Nephron progenitor cell (in vitro differentiated cells): Measurements from ENCODE around the gene SPATA24.

ENCODE experiments used
- DNase-seq: peaks from one replicate; pipeline ENCODE4 v3.0.0; 2021
- H3K27ac Mint-ChIP-seq: 2 replicates; pipeline ENCODE4 v1.8.0; 2021; ENCODE audit warnings: mild to moderate bottlenecking, moderate library complexity, mixed read lengths
- H3K27me3 Mint-ChIP-seq: 2 replicates; pipeline ENCODE4 v1.8.0; 2021; ENCODE audit warnings: mild to moderate bottlenecking, low read depth, mixed read lengths; ENCODE audit not compliant: poor library complexity
- H3K36me3 Mint-ChIP-seq: 2 replicates; pipeline ENCODE4 v1.8.0; 2021; ENCODE audit warnings: low read depth, mixed read lengths
- H3K4me1 Mint-ChIP-seq: 2 replicates; pipeline ENCODE4 v1.8.0; 2021; ENCODE audit warnings: mixed read lengths
- H3K4me3 Mint-ChIP-seq: 2 replicates; pipeline ENCODE4 v1.8.0; 2021; ENCODE audit warnings: mild to moderate bottlenecking, moderate library complexity, mixed read lengths
- H3K9me3 Mint-ChIP-seq: 2 replicates; pipeline ENCODE4 v1.8.0; 2021; ENCODE audit warnings: mild to moderate bottlenecking, moderate library complexity, mixed read lengths
- CTCF ChIP-seq: fragments of 200-600 bp; sonication (generic); IDR thresholded peaks from 2 replicates; pipeline ENCODE4 v1.5.0; 2021; ENCODE audit warnings: antibody characterized with exemption

Gene SPATA24

GRCh38 chr5:139377226-139377625 lies 26.7 kb downstream of the SPATA24 start:
- no peaks in the 10 kb centered on the region for H3K9me3 Mint-ChIP-seq
- TF ChIP-seq CTCF = no peak
- peaks cover 19% of the 10 kb centered on the region for H3K4me1 Mint-ChIP-seq
- no peak overlapping the region for H3K27ac Mint-ChIP-seq
- no peak for DNase-seq
- H3K27me3 Mint-ChIP-seq = no peaks in the 10 kb centered on the region
- H3K36me3 Mint-ChIP-seq = peaks cover 35% of the 10 kb centered on the region
- no peak overlapping the region for H3K4me3 Mint-ChIP-seq

- H3K4me1 Mint-ChIP-seq = peaks cover 17% of the 10 kb centered on the region
- H3K9me3 Mint-ChIP-seq = no peaks in the 10 kb centered on the region
- H3K36me3 Mint-ChIP-seq = peaks cover 42% of the 10 kb centered on the region
- H3K27ac Mint-ChIP-seq = no peak overlapping the region
- no peak overlapping the region for H3K4me3 Mint-ChIP-seq
- H3K27me3 Mint-ChIP-seq = no peaks in the 10 kb centered on the region
- DNase-seq = no peak
- no peak for TF ChIP-seq CTCF
Observed at GRCh38 chr5:139376364-139376763, 27.5 kb downstream of the SPATA24 start.

- DNase-seq = no peak
- no peak for TF ChIP-seq CTCF
- H3K9me3 Mint-ChIP-seq = no peaks in the 10 kb centered on the region
- peaks cover 7% of the 10 kb centered on the region for H3K4me1 Mint-ChIP-seq
- no peak overlapping the region for H3K27ac Mint-ChIP-seq
- no peaks in the 10 kb centered on the region for H3K27me3 Mint-ChIP-seq
- H3K36me3 Mint-ChIP-seq = peaks cover 48% of the 10 kb centered on the region
- no peak overlapping the region for H3K4me3 Mint-ChIP-seq
Observed at GRCh38 chr5:139374909-139375308, 29.0 kb downstream of the SPATA24 start.

- DNase-seq = no peak
- Mint-ChIP-seq H3K27ac (peak overlapping the region; percentile 80), H3K36me3 (peaks cover 61% of the 10 kb centered on the region), H3K27me3 (no peaks in the 10 kb centered on the region), H3K4me3 (no peak overlapping the region), H3K4me1 (no peaks in the 10 kb centered on the region), H3K9me3 (no peaks in the 10 kb centered on the region)
- TF ChIP-seq CTCF = no peak
Observed at GRCh38 chr5:139371482-139372435, 32.1 kb downstream of the SPATA24 start.

- TF ChIP-seq CTCF = no peak
- no peaks in the 10 kb centered on the region for H3K27me3 Mint-ChIP-seq
- no peak for DNase-seq
- H3K36me3 Mint-ChIP-seq = peaks cover 76% of the 10 kb centered on the region
- no peak overlapping the region for H3K4me3 Mint-ChIP-seq
- H3K4me1 Mint-ChIP-seq = no peaks in the 10 kb centered on the region
- no peaks in the 10 kb centered on the region for H3K9me3 Mint-ChIP-seq
- no peak overlapping the region for H3K27ac Mint-ChIP-seq
Observed at GRCh38 chr5:139369181-139369580, 34.7 kb downstream of the SPATA24 start.

- Mint-ChIP-seq H3K27ac (no peak overlapping the region), H3K4me1 (no peaks in the 10 kb centered on the region), H3K27me3 (no peaks in the 10 kb centered on the region), H3K9me3 (no peaks in the 10 kb centered on the region), H3K36me3 (peaks cover 77% of the 10 kb centered on the region), H3K4me3 (no peak overlapping the region)
- TF ChIP-seq CTCF = no peak
- no peak for DNase-seq
Observed at GRCh38 chr5:139368613-139369012, 35.3 kb downstream of the SPATA24 start.
